Trophoblast cell (in vitro differentiated cells and primary cell): Measurements from ENCODE around the gene SIL1.

ENCODE experiments used
- DNase-seq, 2 donors: peaks; one replicate each; pipeline ENCODE4 v3.0.0-alpha.2; 2016
- H2AFZ ChIP-seq: 2 replicates; pipeline ENCODE4 v1.6.1; 2013; ENCODE audit warnings: low read length, moderate library complexity, mild to moderate bottlenecking; ENCODE audit not compliant: insufficient read depth, poor library complexity
- H2AK5ac ChIP-seq: 2 replicates; pipeline ENCODE4 v1.6.1; 2013; ENCODE audit warnings: mild to moderate bottlenecking, low read length
- H2BK120ac ChIP-seq: 2 replicates; pipeline ENCODE4 v1.6.1; 2013; ENCODE audit warnings: low read length, mild to moderate bottlenecking, moderate library complexity; ENCODE audit not compliant: insufficient read depth, poor library complexity
- H2BK12ac ChIP-seq: 2 replicates; pipeline ENCODE4 v1.6.1; 2013; ENCODE audit warnings: mild to moderate bottlenecking, low read length, moderate library complexity
- H2BK5ac ChIP-seq: 2 replicates; pipeline ENCODE4 v1.6.1; 2013; ENCODE audit warnings: low read length, low read depth, moderate library complexity, mild to moderate bottlenecking; ENCODE audit not compliant: poor library complexity
- H3K14ac ChIP-seq: 2 replicates; pipeline ENCODE4 v1.6.1; 2013; ENCODE audit warnings: mild to moderate bottlenecking, low read length
- H3K18ac ChIP-seq: 2 replicates; pipeline ENCODE4 v1.6.1; 2013; ENCODE audit warnings: mild to moderate bottlenecking, low read length
- H3K23ac ChIP-seq: 2 replicates; pipeline ENCODE4 v1.6.1; 2013; ENCODE audit warnings: low read length
- H3K27ac ChIP-seq: 2 replicates; pipeline ENCODE4 v1.5.1; 2013; ENCODE audit warnings: low read depth, mild to moderate bottlenecking, inconsistent platforms, low read length, moderate library complexity
- H3K27me3 ChIP-seq: 2 replicates; pipeline ENCODE4 v1.6.1; 2013; ENCODE audit warnings: inconsistent platforms, mild to moderate bottlenecking, low read length, moderate library complexity; ENCODE audit not compliant: insufficient read depth
- H3K36me3 ChIP-seq, 2 experiments: 1 replicate in 1 of 2; 2 replicates in 1 of 2; pipeline ENCODE4 v1.6.1; 2013; ENCODE audit warnings: low read length in 2 of 2, mild to moderate bottlenecking in 2 of 2, moderate library complexity in 1 of 2; ENCODE audit not compliant: insufficient read depth in 2 of 2, control insufficient read depth in 1 of 2
- H3K4ac ChIP-seq: 2 replicates; pipeline ENCODE4 v1.6.1; 2013; ENCODE audit warnings: low read depth, mild to moderate bottlenecking, low read length, moderate library complexity
- H3K4me1 ChIP-seq, 2 experiments: 1 replicate in 1 of 2; 2 replicates in 1 of 2; pipeline ENCODE4 v1.6.1; 2013; ENCODE audit warnings: low read length in 2 of 2, mild to moderate bottlenecking in 2 of 2, moderate library complexity in 1 of 2; ENCODE audit not compliant: insufficient read depth in 2 of 2, control insufficient read depth in 1 of 2
- H3K4me2 ChIP-seq: 2 replicates; pipeline ENCODE4 v1.6.1; 2013; ENCODE audit warnings: inconsistent platforms, mild to moderate bottlenecking, low read length, moderate library complexity
- H3K4me3 ChIP-seq: 2 replicates; pipeline ENCODE4 v1.5.1; 2013; ENCODE audit warnings: mild to moderate bottlenecking, low read depth, low read length, inconsistent platforms
- H3K79me1 ChIP-seq: one replicate; pipeline ENCODE4 v1.6.1; 2013; ENCODE audit warnings: low read length
- H3K79me2 ChIP-seq: 2 replicates; pipeline ENCODE4 v1.6.1; 2013; ENCODE audit warnings: low read length, mild to moderate bottlenecking; ENCODE audit not compliant: control insufficient read depth, insufficient read depth, poor library complexity
- H3K9ac ChIP-seq: 2 replicates; pipeline ENCODE4 v1.6.1; 2013; ENCODE audit warnings: mild to moderate bottlenecking, low read length
- H3K9me3 ChIP-seq: 2 replicates; pipeline ENCODE4 v1.6.1; 2013; ENCODE audit warnings: low read depth, mild to moderate bottlenecking, control low read depth, inconsistent platforms, low read length; ENCODE audit not compliant: insufficient read depth
- H4K12ac ChIP-seq: 2 replicates; pipeline ENCODE4 v1.6.1; 2013; ENCODE audit warnings: low read depth, mild to moderate bottlenecking, low read length, moderate library complexity
- H4K8ac ChIP-seq: 2 replicates; pipeline ENCODE4 v1.6.1; 2013; ENCODE audit warnings: low read depth, mild to moderate bottlenecking, low read length, moderate library complexity
- H4K91ac ChIP-seq: one replicate; pipeline ENCODE4 v1.6.1; 2013; ENCODE audit warnings: low read depth, mild to moderate bottlenecking, low read length, moderate library complexity
- WGBS: extraction: QIAGEN DNeasy Blood & Tissue Kit; methylation state at CpG from one replicate; pipeline ENCODE4 v1.1.7; 2013; ENCODE audit warnings: missing lambda C conversion rate; ENCODE audit not compliant: insufficient read length, insufficient coverage; ENCODE audit errors: extremely low coverage; 5-methylcytosine and 5-hydroxymethylcytosine counted together

The SIL1 gene

GRCh38 chr5:139156814-139157213, 41.4 kb downstream of the SIL1 start:
- Histone ChIP-seq H3K4me1 (peaks cover 0 to 2% of the 10 kb centered on the region in 2 experiments), H3K18ac (no peak overlapping the region)
- WGBS: no CpG with 5 or more reads among the region's 1 CpG

GRCh38 chr5:139155333-139155732, 42.8 kb downstream of the SIL1 start:
- Histone ChIP-seq H2AFZ (no peak overlapping the region), H3K79me2 (no peaks in the 10 kb centered on the region), H2BK120ac (no peak overlapping the region), H3K27ac (no peak overlapping the region), H2BK12ac (no peak overlapping the region), H3K14ac (no peak overlapping the region), H3K4me3 (no peak overlapping the region), H3K4me2 (no peak overlapping the region), H3K36me3 (no peaks in the 10 kb centered on the region), H3K4me1 (peaks cover 0 to 4% of the 10 kb centered on the region in 2 experiments), H3K79me1 (no peaks in the 10 kb centered on the region), H3K23ac (no peak overlapping the region), H4K8ac (no peak overlapping the region), H3K27me3 (no peaks in the 10 kb centered on the region), H3K9ac (no peak overlapping the region), H2BK5ac (no peak overlapping the region), H4K91ac (no peak overlapping the region), H3K4ac (no peak overlapping the region), H4K12ac (no peak overlapping the region), H2AK5ac (no peak overlapping the region), H3K18ac (no peak overlapping the region), H3K9me3 (no peaks in the 10 kb centered on the region)
- WGBS: no CpG with 5 or more reads among the region's 5 CpGs
- no peak for DNase-seq

More at GRCh38 chr5:139156814-139157213, 41.4 kb downstream of the SIL1 start:
- no peak overlapping the region for H2AK5ac ChIP-seq
- H2BK12ac ChIP-seq: no peak overlapping the region
- no peak overlapping the region for H2BK5ac ChIP-seq
- no peak overlapping the region for H3K4ac ChIP-seq
- no peak overlapping the region for H4K12ac ChIP-seq
- no peaks in the 10 kb centered on the region for H3K79me1 ChIP-seq
- no peak overlapping the region for H2AFZ ChIP-seq
- no peak overlapping the region for H3K9ac ChIP-seq
- no peak for DNase-seq
- H3K4me3 ChIP-seq: no peak overlapping the region
- H3K27ac ChIP-seq: no peak overlapping the region
- H3K4me2 ChIP-seq: no peak overlapping the region
- no peaks in the 10 kb centered on the region for H3K36me3 ChIP-seq
- no peaks in the 10 kb centered on the region for H3K9me3 ChIP-seq
- H3K23ac ChIP-seq: no peak overlapping the region
- H3K14ac ChIP-seq: no peak overlapping the region
- no peak overlapping the region for H4K8ac ChIP-seq
- no peaks in the 10 kb centered on the region for H3K79me2 ChIP-seq
- no peaks in the 10 kb centered on the region for H3K27me3 ChIP-seq
- no peak overlapping the region for H4K91ac ChIP-seq
- no peak overlapping the region for H2BK120ac ChIP-seq

- no peak overlapping the region for H3K9ac ChIP-seq
- no peak overlapping the region for H3K23ac ChIP-seq
- WGBS: no CpG with 5 or more reads among the region's 7 CpGs
- H2BK12ac ChIP-seq: no peak overlapping the region
- no peaks in the 10 kb centered on the region for H3K79me1 ChIP-seq
- no peak for DNase-seq
- H2AK5ac ChIP-seq: no peak overlapping the region
- H3K36me3 ChIP-seq: no peaks in the 10 kb centered on the region
- H3K79me2 ChIP-seq: no peaks in the 10 kb centered on the region
- no peak overlapping the region for H4K91ac ChIP-seq
- no peak overlapping the region for H3K27ac ChIP-seq
- no peak overlapping the region for H2BK120ac ChIP-seq
- H3K18ac ChIP-seq: no peak overlapping the region
- H3K14ac ChIP-seq: no peak overlapping the region
- H3K27me3 ChIP-seq: no peaks in the 10 kb centered on the region
- H4K8ac ChIP-seq: no peak overlapping the region
- no peaks in the 10 kb centered on the region for H3K9me3 ChIP-seq
- no peak overlapping the region for H3K4me3 ChIP-seq
- H3K4me1 ChIP-seq: peaks cover 0 to 5% of the 10 kb centered on the region in 2 experiments
- no peak overlapping the region for H3K4me2 ChIP-seq
- no peak overlapping the region for H2AFZ ChIP-seq
- no peak overlapping the region for H4K12ac ChIP-seq
- H3K4ac ChIP-seq: no peak overlapping the region
- no peak overlapping the region for H2BK5ac ChIP-seq
Measured at GRCh38 chr5:139151902-139152301, 46.3 kb downstream of the SIL1 start.

- no peak overlapping the region for H3K14ac ChIP-seq
- H4K8ac ChIP-seq: no peak overlapping the region
Measured at GRCh38 chr5:139150367-139150999, 47.7 kb downstream of the SIL1 start.

More at GRCh38 chr5:139150367-139150999, 47.7 kb downstream of the SIL1 start:
- H3K18ac ChIP-seq: no peak overlapping the region
- no peaks in the 10 kb centered on the region for H3K36me3 ChIP-seq
- H2BK120ac ChIP-seq: no peak overlapping the region
- no peak overlapping the region for H2AFZ ChIP-seq
- H3K79me1 ChIP-seq: no peaks in the 10 kb centered on the region
- H3K4me2 ChIP-seq: no peak overlapping the region
- H3K4me1 ChIP-seq: peaks cover 0 to 5% of the 10 kb centered on the region in 2 experiments
- no peak overlapping the region for H3K23ac ChIP-seq
- H3K79me2 ChIP-seq: no peaks in the 10 kb centered on the region
- H4K91ac ChIP-seq: no peak overlapping the region
- no CpG with 5 or more reads among the region's 9 CpGs for WGBS
- no peak overlapping the region for H3K27ac ChIP-seq
- H3K9ac ChIP-seq: no peak overlapping the region
- H3K9me3 ChIP-seq: no peaks in the 10 kb centered on the region
- H2BK5ac ChIP-seq: no peak overlapping the region
- no peak overlapping the region for H3K4ac ChIP-seq
- H3K4me3 ChIP-seq: no peak overlapping the region
- H2BK12ac ChIP-seq: no peak overlapping the region
- no peaks in the 10 kb centered on the region for H3K27me3 ChIP-seq
- H4K12ac ChIP-seq: no peak overlapping the region
- no peak for DNase-seq
- no peak overlapping the region for H2AK5ac ChIP-seq
